ENCODE measurements around the gene MAP3K13. TPM values are rescaled to one million over a fixed set of nuclear protein-coding genes. Genes with fewer than 3 reads are reported as not detected.

MAP3K13 gene
- total RNA-seq, 1 donor from 2014 or later = 26.9 TPM

DNA sequence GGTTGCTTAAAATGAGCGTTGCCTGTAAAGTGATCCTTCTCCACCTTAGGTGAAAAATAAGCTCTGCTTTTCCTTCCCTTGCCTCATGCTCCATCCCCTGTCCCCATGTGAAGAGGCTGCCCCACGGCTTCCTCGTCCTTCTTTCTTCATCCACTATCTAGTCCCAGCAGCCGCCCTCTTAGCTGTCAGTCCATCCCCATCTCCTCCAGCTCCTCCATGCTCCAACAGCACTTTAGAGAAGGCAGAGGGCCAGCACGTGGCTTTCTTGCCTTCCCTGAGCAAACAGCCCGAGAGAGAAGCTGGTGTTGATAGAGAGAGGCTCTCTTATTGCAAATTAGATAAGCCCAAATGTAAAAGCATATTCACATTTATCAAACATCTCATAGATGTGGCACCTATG is 144.9 kb downstream of the MAP3K13 start:
- no peaks in the 10 kb centered on the region for H3K9me3 Mint-ChIP-seq (ENCODE audit: unreplicated experiment)
- DNase-seq (ENCODE audit: extremely low spot score, unreplicated experiment) = no peak
- peaks cover 9% of the 10 kb centered on the region for H3K27me3 Mint-ChIP-seq (ENCODE audit: unreplicated experiment)
- H3K36me3 Mint-ChIP-seq (ENCODE audit: unreplicated experiment) = no peaks in the 10 kb centered on the region
- no peak overlapping the region for H3K4me3 Mint-ChIP-seq (ENCODE audit: unreplicated experiment)
- TF ChIP-seq, protein P1, sequence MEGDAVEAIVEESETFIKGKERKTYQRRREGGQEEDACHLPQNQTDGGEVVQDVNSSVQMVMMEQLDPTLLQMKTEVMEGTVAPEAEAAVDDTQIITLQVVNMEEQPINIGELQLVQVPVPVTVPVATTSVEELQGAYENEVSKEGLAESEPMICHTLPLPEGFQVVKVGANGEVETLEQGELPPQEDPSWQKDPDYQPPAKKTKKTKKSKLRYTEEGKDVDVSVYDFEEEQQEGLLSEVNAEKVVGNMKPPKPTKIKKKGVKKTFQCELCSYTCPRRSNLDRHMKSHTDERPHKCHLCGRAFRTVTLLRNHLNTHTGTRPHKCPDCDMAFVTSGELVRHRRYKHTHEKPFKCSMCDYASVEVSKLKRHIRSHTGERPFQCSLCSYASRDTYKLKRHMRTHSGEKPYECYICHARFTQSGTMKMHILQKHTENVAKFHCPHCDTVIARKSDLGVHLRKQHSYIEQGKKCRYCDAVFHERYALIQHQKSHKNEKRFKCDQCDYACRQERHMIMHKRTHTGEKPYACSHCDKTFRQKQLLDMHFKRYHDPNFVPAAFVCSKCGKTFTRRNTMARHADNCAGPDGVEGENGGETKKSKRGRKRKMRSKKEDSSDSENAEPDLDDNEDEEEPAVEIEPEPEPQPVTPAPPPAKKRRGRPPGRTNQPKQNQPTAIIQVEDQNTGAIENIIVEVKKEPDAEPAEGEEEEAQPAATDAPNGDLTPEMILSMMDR (IDR thresholded peaks at IDR 0.05) = no peak
- no peak overlapping the region for H3K27ac Mint-ChIP-seq (ENCODE audit: unreplicated experiment)
- no peaks in the 10 kb centered on the region for H3K4me1 Mint-ChIP-seq (ENCODE audit: unreplicated experiment)

DNA sequence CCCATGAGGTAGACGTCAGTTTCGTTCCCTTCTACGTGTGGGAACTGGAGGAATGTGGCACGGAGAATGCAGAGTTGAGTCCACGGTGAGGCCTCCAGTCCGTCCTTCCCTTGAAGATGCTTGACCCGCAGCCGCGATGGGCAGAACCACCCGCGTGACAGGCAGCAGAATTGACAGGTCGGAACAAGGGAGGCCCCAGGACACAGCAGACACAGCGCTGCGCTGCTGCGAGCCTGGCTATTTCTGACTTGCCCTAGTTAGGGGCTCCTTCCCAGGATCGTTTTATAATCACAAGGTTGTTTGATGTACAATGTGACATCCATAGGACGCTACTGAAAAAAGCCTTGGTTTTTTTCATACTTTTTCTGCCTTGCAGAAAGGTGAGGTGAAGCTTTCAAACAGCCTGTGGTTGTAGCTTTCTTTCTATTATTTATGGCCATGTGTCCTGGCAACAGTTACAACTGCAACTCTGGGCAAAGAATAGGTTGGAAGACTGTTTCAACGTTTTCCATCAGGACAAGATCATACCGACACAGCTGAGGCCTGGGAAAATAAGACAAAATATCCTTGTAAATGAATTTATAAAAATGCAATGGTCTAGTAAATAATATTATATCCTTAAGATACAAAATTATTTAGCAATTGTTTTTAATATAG is 145.5 kb downstream of the MAP3K13 start:
- Mint-ChIP-seq H3K27me3 (ENCODE audit: unreplicated experiment) (peaks cover 12% of the 10 kb centered on the region), H3K27ac (ENCODE audit: unreplicated experiment) (no peak overlapping the region), H3K9me3 (ENCODE audit: unreplicated experiment) (no peaks in the 10 kb centered on the region), H3K36me3 (ENCODE audit: unreplicated experiment) (no peaks in the 10 kb centered on the region), H3K4me3 (ENCODE audit: unreplicated experiment) (no peak overlapping the region), H3K4me1 (ENCODE audit: unreplicated experiment) (no peaks in the 10 kb centered on the region)
- TF ChIP-seq, protein P1 (IDR thresholded peaks at IDR 0.05) = no peak
- no peak for DNase-seq (ENCODE audit: extremely low spot score, unreplicated experiment)

DNA sequence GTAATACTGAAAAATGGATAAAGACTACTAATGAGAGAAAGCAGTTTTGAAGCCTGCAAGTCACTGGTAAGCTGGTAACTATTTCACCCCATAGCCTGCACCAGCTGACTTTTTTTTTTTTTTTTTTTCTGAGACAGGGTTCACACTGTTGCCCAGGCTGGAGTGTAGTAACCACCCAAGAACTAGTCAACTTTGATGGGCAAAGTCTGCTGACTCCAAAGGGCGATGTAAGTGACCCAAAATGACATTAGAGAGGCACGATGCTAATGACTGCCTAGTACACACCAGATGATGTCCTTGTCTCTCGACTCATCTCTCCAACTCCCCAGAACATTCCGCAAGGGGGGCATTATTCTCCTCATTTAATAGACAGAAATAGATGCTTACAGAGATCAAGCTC is 148.8 kb downstream of the MAP3K13 start:
- Mint-ChIP-seq H3K4me1 (ENCODE audit: unreplicated experiment) (no peaks in the 10 kb centered on the region), H3K36me3 (ENCODE audit: unreplicated experiment) (no peaks in the 10 kb centered on the region), H3K4me3 (ENCODE audit: unreplicated experiment) (no peak overlapping the region), H3K27ac (ENCODE audit: unreplicated experiment) (no peak overlapping the region), H3K27me3 (ENCODE audit: unreplicated experiment) (peaks cover 26% of the 10 kb centered on the region), H3K9me3 (ENCODE audit: unreplicated experiment) (no peaks in the 10 kb centered on the region)
- TF ChIP-seq, protein P1 (IDR thresholded peaks at IDR 0.05) = no peak
- no peak for DNase-seq (ENCODE audit: extremely low spot score, unreplicated experiment)

DNA sequence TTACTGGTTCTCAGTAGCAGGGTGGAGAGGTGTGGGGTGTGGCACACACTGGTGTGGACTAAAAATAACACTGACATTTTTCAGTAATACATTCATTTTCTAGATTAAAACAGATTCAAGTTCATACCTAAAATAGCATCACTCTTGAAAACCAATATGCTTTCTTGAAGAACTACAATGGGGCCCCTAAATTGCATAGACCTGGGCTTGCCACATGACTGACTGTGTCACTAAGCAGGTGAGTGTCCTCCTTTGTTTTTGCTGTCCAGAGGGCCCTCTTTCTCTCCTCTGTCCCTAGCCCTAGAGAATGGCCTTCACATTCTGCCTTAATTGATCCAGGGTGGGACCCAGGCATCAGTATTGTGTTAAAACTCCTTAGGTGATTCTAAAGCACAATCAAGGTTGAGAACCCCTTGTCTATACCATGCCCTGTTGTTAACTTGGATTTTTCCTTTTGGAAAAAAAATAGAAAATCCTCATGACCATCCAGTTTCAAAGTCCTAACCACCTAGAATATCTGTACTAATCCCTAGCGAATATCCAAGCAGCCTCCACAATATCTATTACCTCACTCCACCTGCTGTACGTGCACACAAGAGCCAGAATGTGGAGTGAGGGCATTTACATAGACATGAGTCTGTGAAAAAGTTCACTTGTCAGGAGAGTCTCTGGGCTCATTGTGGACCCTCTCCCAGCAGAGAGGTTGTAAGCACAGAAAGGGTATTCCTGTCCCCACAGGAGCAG is 154.6 kb downstream of the MAP3K13 start:
- peaks cover 50% of the 10 kb centered on the region for H3K27me3 Mint-ChIP-seq (ENCODE audit: unreplicated experiment)
- DNase-seq (ENCODE audit: extremely low spot score, unreplicated experiment) = no peak

DNA sequence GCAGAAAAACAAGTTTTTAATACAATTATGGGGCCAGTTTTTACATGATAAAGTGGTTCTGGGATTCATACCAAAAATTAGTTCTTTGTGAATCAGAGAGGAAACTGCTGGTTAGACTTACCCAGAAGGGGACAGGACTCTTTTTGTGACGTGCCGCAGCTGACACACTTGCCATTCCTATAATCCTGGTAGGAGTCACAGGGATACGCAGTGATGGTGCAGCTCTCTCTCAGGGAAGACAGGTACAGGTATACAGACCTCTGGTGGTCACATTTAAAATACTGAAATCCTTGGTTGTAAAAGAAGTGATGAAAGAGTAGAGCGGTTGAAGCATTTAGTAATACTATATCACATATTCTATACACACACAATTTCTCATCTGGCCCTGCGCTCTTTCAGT is 156.1 kb downstream of the MAP3K13 start:
- DNase-seq (ENCODE audit: extremely low spot score, unreplicated experiment) = no peak
- H3K9me3 Mint-ChIP-seq (ENCODE audit: unreplicated experiment) = no peaks in the 10 kb centered on the region
- H3K27ac Mint-ChIP-seq (ENCODE audit: unreplicated experiment) = no peak overlapping the region
- no peaks in the 10 kb centered on the region for H3K36me3 Mint-ChIP-seq (ENCODE audit: unreplicated experiment)
- H3K4me1 Mint-ChIP-seq (ENCODE audit: unreplicated experiment) = no peaks in the 10 kb centered on the region
- H3K27me3 Mint-ChIP-seq (ENCODE audit: unreplicated experiment) = peaks cover 42% of the 10 kb centered on the region
- TF ChIP-seq, protein P1 (IDR thresholded peaks at IDR 0.05) = no peak
- H3K4me3 Mint-ChIP-seq (ENCODE audit: unreplicated experiment) = no peak overlapping the region

More for the DNA sequence above, 154.6 kb downstream of the MAP3K13 start:
- TF ChIP-seq, protein P1 (IDR thresholded peaks at IDR 0.05) = no peak
- Mint-ChIP-seq H3K36me3 (ENCODE audit: unreplicated experiment) (no peaks in the 10 kb centered on the region), H3K9me3 (ENCODE audit: unreplicated experiment) (no peaks in the 10 kb centered on the region), H3K4me3 (ENCODE audit: unreplicated experiment) (no peak overlapping the region), H3K4me1 (ENCODE audit: unreplicated experiment) (no peaks in the 10 kb centered on the region), H3K27ac (ENCODE audit: unreplicated experiment) (no peak overlapping the region)
